Measurements from ENCODE around the gene CACNG6.

Gene CACNG6

GRCh38 chr19:54013866-54014265, 22.4 kb downstream of the CACNG6 start:
- Histone ChIP-seq H4K20me1 (ENCODE audit: insufficient read depth, low read length) (no peaks in the 10 kb centered on the region), H3K27ac (ENCODE audit: low read length) (no peak overlapping the region), H3K4me2 (ENCODE audit: low read length) (no peak overlapping the region)

GRCh38 chr19:54014920-54015560, 23.6 kb downstream of the CACNG6 start:
- Histone ChIP-seq H3K79me2 (ENCODE audit: low read length) (no peaks in the 10 kb centered on the region), H3K9ac (ENCODE audit: low read length) (no peak overlapping the region), H2AFZ (ENCODE audit: low read depth, low read length) (no peak overlapping the region), H3K4me1 (ENCODE audit: low read length) (no peaks in the 10 kb centered on the region), H3K27ac (ENCODE audit: low read length) (no peak overlapping the region), H3K4me3 (ENCODE audit: low read length) (no peak overlapping the region), H4K20me1 (ENCODE audit: insufficient read depth, low read length) (no peaks in the 10 kb centered on the region), H3K27me3 (ENCODE audit: low read depth, low read length) (no peaks in the 10 kb centered on the region), H3K9me3 (ENCODE audit: insufficient read depth, low read length) (no peaks in the 10 kb centered on the region), H3K4me2 (ENCODE audit: low read length) (no peak overlapping the region), H3K36me3 (replicated peaks; ENCODE audit: low read depth, low read length) (no peaks in the 10 kb centered on the region)
- TF ChIP-seq EZH2phosphoT487 (IDR thresholded peaks at IDR 0.05; ENCODE audit: low read depth) (no peak), CTCF (IDR thresholded peaks at IDR 0.05; ENCODE audit: low read depth, low read length) (no peak)

More at GRCh38 chr19:54013866-54014265, 22.4 kb downstream of the CACNG6 start:
- no peaks in the 10 kb centered on the region for H3K9me3 ChIP-seq (ENCODE audit: insufficient read depth, low read length)
- H3K4me3 ChIP-seq (ENCODE audit: low read length): no peak overlapping the region
- no peaks in the 10 kb centered on the region for H3K79me2 ChIP-seq (ENCODE audit: low read length)
- H3K9ac ChIP-seq (ENCODE audit: low read length): no peak overlapping the region
- no peaks in the 10 kb centered on the region for H3K4me1 ChIP-seq (ENCODE audit: low read length)
- H3K27me3 ChIP-seq (ENCODE audit: low read depth, low read length): no peaks in the 10 kb centered on the region
- no peak overlapping the region for H2AFZ ChIP-seq (ENCODE audit: low read depth, low read length)
- no peaks in the 10 kb centered on the region for H3K36me3 ChIP-seq (replicated peaks; ENCODE audit: low read depth, low read length)
- TF ChIP-seq EZH2phosphoT487 (IDR thresholded peaks at IDR 0.05; ENCODE audit: low read depth) (no peak), CTCF (IDR thresholded peaks at IDR 0.05; ENCODE audit: low read depth, low read length) (no peak)

- H3K4me2 ChIP-seq (ENCODE audit: low read length): no peak overlapping the region
- no peaks in the 10 kb centered on the region for H3K36me3 ChIP-seq (replicated peaks; ENCODE audit: low read depth, low read length)
- no peaks in the 10 kb centered on the region for H3K27me3 ChIP-seq (ENCODE audit: low read depth, low read length)
- no peaks in the 10 kb centered on the region for H3K4me1 ChIP-seq (ENCODE audit: low read length)
- H3K4me3 ChIP-seq (ENCODE audit: low read length): no peak overlapping the region
- no peak overlapping the region for H2AFZ ChIP-seq (ENCODE audit: low read depth, low read length)
- H3K27ac ChIP-seq (ENCODE audit: low read length): no peak overlapping the region
- no peak overlapping the region for H3K9ac ChIP-seq (ENCODE audit: low read length)
- no peaks in the 10 kb centered on the region for H3K9me3 ChIP-seq (ENCODE audit: insufficient read depth, low read length)
- no peaks in the 10 kb centered on the region for H3K79me2 ChIP-seq (ENCODE audit: low read length)
- no peaks in the 10 kb centered on the region for H4K20me1 ChIP-seq (ENCODE audit: insufficient read depth, low read length)
- TF ChIP-seq CTCF (IDR thresholded peaks at IDR 0.05; ENCODE audit: low read depth, low read length) (no peak), EZH2phosphoT487 (IDR thresholded peaks at IDR 0.05; ENCODE audit: low read depth) (no peak)
Measured at GRCh38 chr19:54017261-54017660, 25.8 kb downstream of the CACNG6 start.

GRCh38 chr19:54021363-54021762, 29.9 kb downstream of the CACNG6 start:
- Histone ChIP-seq H3K36me3 (replicated peaks; ENCODE audit: low read depth, low read length) (no peaks in the 10 kb centered on the region), H2AFZ (ENCODE audit: low read depth, low read length) (no peak overlapping the region), H3K27ac (ENCODE audit: low read length) (no peak overlapping the region), H3K4me1 (ENCODE audit: low read length) (no peaks in the 10 kb centered on the region), H3K4me2 (ENCODE audit: low read length) (no peak overlapping the region), H3K4me3 (ENCODE audit: low read length) (no peak overlapping the region), H3K9ac (ENCODE audit: low read length) (no peak overlapping the region), H3K9me3 (ENCODE audit: insufficient read depth, low read length) (no peaks in the 10 kb centered on the region), H3K79me2 (ENCODE audit: low read length) (no peaks in the 10 kb centered on the region), H3K27me3 (ENCODE audit: low read depth, low read length) (no peaks in the 10 kb centered on the region), H4K20me1 (ENCODE audit: insufficient read depth, low read length) (no peaks in the 10 kb centered on the region)
- TF ChIP-seq CTCF (IDR thresholded peaks at IDR 0.05; ENCODE audit: low read depth, low read length): no peak
- no peak for TF ChIP-seq EZH2phosphoT487 (IDR thresholded peaks at IDR 0.05; ENCODE audit: low read depth)

All from OCI-LY3 (cell line).